Small intestine (tissue), 7 donors: Measurements from ENCODE around the gene MAEA. TPM values are rescaled to one million over a fixed set of nuclear protein-coding genes. Genes with fewer than 3 reads are reported as not detected.

Experiments
- DNase-seq, 2 donors: peaks; one replicate each; pipeline versions ENCODE4 v3.0.0 to v3.0.0-alpha.2; 2013
- FAIRE-seq: peaks from 2 replicates; lab custom pipeline; 2012; peaks lifted over from hg19 to GRCh38; lab: Jason Lieb, UNC
- H3K27ac ChIP-seq, 3 donors: one replicate each; pipeline ENCODE4 v1.5.1; 2013; ENCODE audit warnings: low read length in 2 of 3, mild to moderate bottlenecking in 2 of 3, control low read depth in 1 of 3, inconsistent platforms in 1 of 3, low read depth in 1 of 3, moderate library complexity in 1 of 3
- H3K27me3 ChIP-seq, 3 donors: one replicate each; pipeline ENCODE4 v1.6.1; 2013; ENCODE audit warnings: low read length in 3 of 3, inconsistent platforms in 1 of 3; ENCODE audit not compliant: control insufficient read depth in 3 of 3, insufficient read depth in 3 of 3
- H3K36me3 ChIP-seq, 3 donors: one replicate each; pipeline ENCODE4 v1.6.1; 2013; ENCODE audit warnings: low read length in 3 of 3, inconsistent platforms in 1 of 3, low read depth in 1 of 3, mild to moderate bottlenecking in 1 of 3, moderate library complexity in 1 of 3; ENCODE audit not compliant: control insufficient read depth in 3 of 3, insufficient read depth in 2 of 3
- H3K4me1 ChIP-seq, 3 donors: one replicate each; pipeline ENCODE4 v1.6.1; 2013; ENCODE audit warnings: low read length in 2 of 3, inconsistent platforms in 1 of 3, low read depth in 1 of 3, mild to moderate bottlenecking in 1 of 3, moderate library complexity in 1 of 3; ENCODE audit not compliant: control insufficient read depth in 3 of 3, insufficient read depth in 2 of 3
- H3K4me3 ChIP-seq, 3 donors: one replicate each; pipeline ENCODE4 v1.5.1; 2013; ENCODE audit warnings: low read length in 3 of 3, control low read depth in 1 of 3, inconsistent platforms in 1 of 3, low read depth in 1 of 3, mild to moderate bottlenecking in 1 of 3, moderate library complexity in 1 of 3
- H3K9me3 ChIP-seq, 2 donors: one replicate each; pipeline ENCODE4 v1.6.1; 2013; ENCODE audit warnings: low read depth in 1 of 2, low read length in 1 of 2; ENCODE audit not compliant: control insufficient read depth in 2 of 2, insufficient read depth in 1 of 2
- WGBS, 3 donors: extraction: QIAGEN DNeasy Blood & Tissue Kit; methylation state at CpG; one replicate each; pipeline ENCODE4 v1.1.7; 2013; 5-methylcytosine and 5-hydroxymethylcytosine counted together
- polyA plus RNA-seq, 4 donors: library from polyadenylated mRNA; stranded (reverse) in 3 of 4; unstranded in 1 of 4; fragments of 200-250 nt in 3 of 4; fragments of 120-200 nt in 1 of 4; gene quantifications; one replicate each; pipeline versions ENCODE4 v1.2.1 to v1.2.3, GENCODE V29; 2013
- donor health status: healthy with polysubstance abuse.
- donor health status: control.
- donor health status: control.
- donor health status: Bipolar disorder and iron deficiency.
- donor health status: healthy.

MAEA gene
- polyA plus RNA-seq, 4 donors = 49.4 to 97.1 (median 65.8) TPM

DNA sequence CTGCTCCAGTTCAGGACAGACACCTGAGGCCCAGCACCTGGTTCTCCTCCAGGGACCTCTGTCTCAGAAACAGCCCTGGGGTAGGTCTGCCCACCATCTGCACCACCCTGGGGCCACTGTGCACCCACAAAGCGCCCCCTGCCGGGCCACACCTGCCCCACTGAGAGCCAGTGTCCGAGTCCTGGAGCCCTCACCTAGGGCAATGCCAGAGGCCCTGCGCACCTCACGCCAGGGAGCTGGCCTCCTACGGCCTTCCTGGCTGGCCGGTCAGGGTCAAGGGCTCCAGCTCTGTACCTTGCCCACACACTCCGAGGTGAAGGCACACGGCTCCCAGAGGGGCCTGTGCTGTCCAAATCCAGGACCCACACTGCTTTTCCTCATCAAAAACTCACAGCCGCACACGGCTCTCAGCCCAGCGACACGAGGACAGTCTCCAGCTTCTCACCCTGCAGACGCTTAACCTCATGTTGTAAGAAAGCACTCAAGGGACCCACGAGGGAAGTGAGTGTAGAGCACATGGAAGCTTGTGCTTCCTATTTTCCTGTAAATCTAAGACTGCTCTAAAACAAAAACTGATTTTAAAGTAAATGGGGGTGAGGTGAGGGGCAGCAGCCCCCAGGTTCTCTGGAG is 46.1 kb upstream of the MAEA start:
- DNase-seq = no peak
- Histone ChIP-seq H3K27me3 (no peaks in the 10 kb centered on the region), H3K4me3 (no peak overlapping the region), H3K27ac (no peak overlapping the region), H3K9me3 (no peaks in the 10 kb centered on the region), H3K4me1 (peaks cover 20 to 45% (median 23%) of the 10 kb centered on the region in 3 donors), H3K36me3 (peaks cover 5 to 78% (median 9%) of the 10 kb centered on the region in 3 donors)
- FAIRE-seq = no peak
- 70 to 79% (median 74%) methylated on average over 15 of the region's 15 CpGs for WGBS, 3 donors

DNA sequence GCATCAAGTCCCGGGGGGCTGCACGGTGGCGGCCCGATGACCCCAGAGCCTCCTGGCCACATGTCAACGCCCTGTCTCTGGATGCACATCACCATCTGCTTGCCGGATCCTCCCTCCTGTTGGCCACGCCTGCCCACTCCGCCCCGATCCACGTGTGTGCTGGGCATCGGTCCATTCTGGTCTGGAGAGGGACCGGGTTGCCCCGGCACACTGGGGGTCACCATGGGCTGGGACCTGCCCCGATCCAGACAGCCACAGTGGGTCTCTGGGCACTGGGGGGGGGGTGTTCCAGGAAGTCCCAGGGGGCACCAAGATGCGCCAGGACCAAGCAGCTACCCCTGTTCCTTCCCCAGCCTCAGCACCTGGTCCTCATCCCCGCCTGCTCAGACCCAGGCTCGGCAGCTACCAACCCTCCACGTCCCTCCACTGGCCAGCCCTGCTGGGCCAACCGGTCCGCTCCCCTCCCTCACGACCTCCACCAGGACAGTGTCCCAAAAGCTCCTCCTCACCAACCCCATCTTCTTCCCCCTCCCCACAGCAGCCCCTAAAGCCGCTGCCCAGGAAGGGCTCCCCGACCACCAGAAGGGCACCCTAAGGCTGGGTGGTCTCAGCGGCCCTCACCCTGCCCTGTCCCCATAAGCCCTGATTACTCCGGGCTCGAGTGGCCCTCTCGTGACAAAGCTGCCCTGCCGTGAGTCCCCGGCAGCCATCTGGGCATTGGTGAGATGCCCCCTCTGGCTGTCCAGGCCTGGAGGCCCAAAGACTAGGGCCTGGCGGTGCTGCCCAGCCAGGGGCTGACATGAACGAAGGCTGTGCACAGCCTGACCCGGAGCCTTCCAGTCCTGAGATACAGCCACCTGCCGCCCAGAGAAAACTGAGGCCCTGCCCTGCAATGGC is 45.4 kb upstream of the MAEA start:
- no peak for DNase-seq
- 60 to 68% (median 64%) methylated on average over 30 to 33 of the region's 33 CpGs for WGBS, 3 donors
- Histone ChIP-seq H3K4me1 (peaks cover 20 to 45% (median 23%) of the 10 kb centered on the region in 3 donors), H3K36me3 (peaks cover 4 to 70% (median 9%) of the 10 kb centered on the region in 3 donors), H3K9me3 (no peaks in the 10 kb centered on the region), H3K4me3 (no peak overlapping the region), H3K27ac (no peak overlapping the region), H3K27me3 (no peaks in the 10 kb centered on the region)
- no peak for FAIRE-seq

DNA sequence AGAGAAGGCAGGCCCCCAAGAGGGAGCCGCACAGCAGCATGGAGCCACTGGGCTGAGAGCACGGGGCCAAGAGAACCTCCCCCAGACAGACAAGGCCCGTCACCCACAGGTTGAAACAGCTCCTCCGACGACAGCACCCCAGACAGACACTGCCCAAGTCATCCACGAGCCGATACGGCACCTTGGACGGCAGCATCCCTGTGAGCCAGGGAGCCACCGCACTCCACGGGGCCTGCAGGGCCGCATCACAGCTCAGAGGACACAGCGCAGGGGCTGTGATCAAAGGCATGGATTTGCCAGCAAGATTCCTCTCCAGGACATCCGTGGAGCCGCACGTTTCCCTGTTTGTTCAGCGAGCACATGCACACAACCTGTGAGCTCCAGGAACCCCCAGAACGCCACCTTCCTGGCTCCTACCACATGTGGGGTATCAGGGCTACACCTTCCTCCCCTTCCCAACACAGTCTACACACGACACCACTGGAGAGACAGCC is 44.7 kb upstream of the MAEA start:
- Histone ChIP-seq H3K27me3 (no peaks in the 10 kb centered on the region), H3K9me3 (peaks cover 0 to under 1% of the 10 kb centered on the region in 2 donors), H3K27ac (no peak overlapping the region), H3K36me3 (peaks cover 0 to 64% (median 4%) of the 10 kb centered on the region in 3 donors), H3K4me3 (no peak overlapping the region), H3K4me1 (peaks cover 20 to 47% (median 25%) of the 10 kb centered on the region in 3 donors)
- DNase-seq = no peak
- WGBS, 3 donors = 74 to 83% (median 78%) methylated on average over 19 of the region's 19 CpGs
- FAIRE-seq = no peak

DNA sequence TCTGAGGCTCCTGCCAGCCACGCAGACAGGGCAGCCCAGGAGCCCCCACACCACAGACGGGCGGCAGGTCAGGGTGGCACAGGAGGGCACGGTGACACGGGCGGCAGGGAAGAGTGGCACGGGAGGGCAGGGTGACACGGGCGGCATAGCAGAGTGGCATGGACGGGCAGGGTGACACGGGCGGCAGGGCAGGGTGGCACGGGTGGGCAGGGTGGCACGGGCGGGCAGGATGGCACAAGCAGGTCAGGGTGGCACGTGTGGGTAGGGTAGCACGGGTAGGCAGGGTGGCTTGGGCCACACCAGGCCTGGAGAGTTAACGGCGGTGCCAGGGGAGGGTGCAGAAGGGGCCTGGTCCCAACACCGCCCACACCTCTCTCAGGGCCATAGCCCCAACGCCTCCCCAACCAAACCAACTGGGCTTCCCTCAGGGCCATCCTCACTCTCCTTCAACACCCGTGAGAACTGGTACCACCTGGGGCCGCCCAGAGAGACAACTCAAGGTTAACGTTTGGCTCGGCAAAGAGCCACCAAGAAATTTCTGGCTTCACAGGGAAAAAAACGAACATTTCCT is 44.1 kb upstream of the MAEA start:
- Histone ChIP-seq H3K36me3 (peaks cover 0 to 65% (median 4%) of the 10 kb centered on the region in 3 donors), H3K27ac (peak overlapping the region in 1 of 3 donors; percentile 6), H3K4me3 (no peak overlapping the region), H3K9me3 (peaks cover 0 to 6% of the 10 kb centered on the region in 2 donors), H3K27me3 (no peaks in the 10 kb centered on the region), H3K4me1 (peaks cover 20 to 51% (median 28%) of the 10 kb centered on the region in 3 donors)
- FAIRE-seq (no peak), DNase-seq (no peak)
- 78 to 83% (median 80%) methylated on average over 19 to 26 of the region's 26 CpGs for WGBS, 3 donors

DNA sequence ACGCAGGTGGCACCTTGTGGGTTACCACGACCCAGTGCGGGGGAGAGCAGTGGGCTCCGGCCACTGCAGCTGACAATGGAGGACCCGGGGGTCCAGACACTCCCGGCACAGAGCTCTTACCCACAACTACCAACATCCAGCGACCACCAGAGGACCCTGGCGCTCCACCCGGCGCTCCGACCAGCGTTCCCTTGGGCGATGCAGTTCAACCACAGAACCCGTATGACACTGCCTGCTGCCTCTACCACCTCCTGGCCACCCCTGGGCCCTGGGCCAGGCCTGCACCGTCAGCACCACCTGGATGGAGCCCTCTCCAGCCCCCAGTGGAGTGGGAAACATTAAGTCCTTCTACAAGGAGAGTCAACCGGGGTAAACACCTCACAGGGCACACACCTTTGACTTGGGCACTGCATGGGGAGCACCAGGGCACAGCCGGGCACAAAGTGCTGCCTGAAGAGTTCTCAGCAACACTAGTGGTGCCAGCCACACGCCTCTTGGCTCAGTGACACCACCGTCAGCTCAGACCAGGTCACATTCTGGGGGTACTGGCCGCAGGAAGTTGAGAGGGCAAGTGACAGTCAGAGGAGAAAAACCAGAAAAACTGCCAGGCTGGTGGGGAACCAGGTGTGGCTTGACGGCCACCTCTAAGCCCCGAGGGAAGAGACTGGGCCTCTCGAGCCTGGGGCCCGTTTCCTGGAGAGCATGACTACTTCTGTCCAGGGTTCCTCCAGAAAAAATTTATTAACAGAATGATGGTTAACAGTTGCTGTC is 43.4 kb upstream of the MAEA start:
- H3K4me3 ChIP-seq = peak overlapping the region in 2 of 3 donors; percentile 78 to 97
- FAIRE-seq = no peak
- peak overlapping the region; percentile 6 to 96 (median 94) for H3K27ac ChIP-seq
- H3K36me3 ChIP-seq = peaks cover 0 to 63% (median 0%) of the 10 kb centered on the region in 3 donors
- no peaks in the 10 kb centered on the region for H3K27me3 ChIP-seq
- peaks cover 0 to 14% of the 10 kb centered on the region in 2 donors for H3K9me3 ChIP-seq
- H3K4me1 ChIP-seq = peaks cover 20 to 49% (median 28%) of the 10 kb centered on the region in 3 donors
- 55 to 57% (median 56%) methylated on average over 24 of the region's 24 CpGs for WGBS, 3 donors
- DNase-seq = peak in 1 of 2 donors; percentile 52

DNA sequence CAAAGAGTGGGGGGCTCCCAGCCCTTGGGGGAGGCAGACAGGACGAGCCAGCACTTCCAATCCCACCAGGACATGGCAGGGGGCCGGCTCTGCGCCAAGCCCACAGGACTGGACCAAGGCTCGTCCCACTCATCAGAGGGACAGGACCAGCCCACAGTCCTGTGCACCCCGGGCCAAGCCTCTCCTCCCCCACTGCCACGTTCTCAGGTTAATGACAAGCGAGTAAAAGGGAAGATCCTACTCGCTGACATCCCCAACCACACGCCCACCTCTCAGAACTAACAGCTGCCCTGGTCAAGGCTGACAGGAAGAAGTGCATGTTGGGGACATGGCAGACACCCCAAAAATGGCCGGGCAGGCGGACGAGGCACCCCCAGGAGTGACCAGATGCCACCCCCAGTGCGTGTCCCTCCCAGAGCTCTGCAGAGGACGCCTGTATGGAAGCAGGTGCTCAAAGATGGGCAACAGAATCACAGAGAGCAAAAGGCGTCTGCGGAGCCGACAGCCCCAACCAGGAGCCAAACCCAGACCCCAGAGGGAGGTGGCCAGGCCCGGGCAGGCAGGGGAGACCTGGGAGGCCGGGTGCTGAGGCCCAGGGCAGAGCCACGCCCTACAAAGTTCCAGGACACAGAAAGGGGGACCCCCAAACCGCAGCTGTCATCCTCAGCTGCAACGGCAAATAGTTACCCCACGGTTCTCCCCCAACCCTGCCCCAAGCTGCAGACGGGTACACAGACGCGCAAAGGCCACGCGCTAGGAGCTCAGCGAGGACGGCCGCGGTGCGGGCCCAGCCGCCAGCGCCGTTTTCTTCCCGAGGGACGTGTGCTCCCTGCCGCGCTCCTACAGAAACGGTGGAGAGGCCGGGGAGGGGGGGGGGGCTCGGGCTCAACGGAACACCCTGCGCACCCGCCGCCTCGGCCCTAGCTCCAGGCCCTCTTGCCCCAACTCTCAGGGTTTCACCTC is 42.5 kb upstream of the MAEA start:
- DNase-seq (peak in 1 of 2 donors; percentile 46), FAIRE-seq (no peak)
- Histone ChIP-seq H3K4me1 (peaks cover 17 to 41% (median 20%) of the 10 kb centered on the region in 3 donors), H3K4me3 (peak overlapping the region; percentile 78 to 97 (median 87)), H3K27me3 (no peaks in the 10 kb centered on the region), H3K9me3 (peaks cover 0 to 22% of the 10 kb centered on the region in 2 donors), H3K36me3 (peaks cover 0 to 59% (median 0%) of the 10 kb centered on the region in 3 donors), H3K27ac (peak overlapping the region; percentile 92 to 96 (median 94))
- 7 to 8% (median 8%) methylated on average over 40 to 48 of the region's 48 CpGs for WGBS, 3 donors

DNA sequence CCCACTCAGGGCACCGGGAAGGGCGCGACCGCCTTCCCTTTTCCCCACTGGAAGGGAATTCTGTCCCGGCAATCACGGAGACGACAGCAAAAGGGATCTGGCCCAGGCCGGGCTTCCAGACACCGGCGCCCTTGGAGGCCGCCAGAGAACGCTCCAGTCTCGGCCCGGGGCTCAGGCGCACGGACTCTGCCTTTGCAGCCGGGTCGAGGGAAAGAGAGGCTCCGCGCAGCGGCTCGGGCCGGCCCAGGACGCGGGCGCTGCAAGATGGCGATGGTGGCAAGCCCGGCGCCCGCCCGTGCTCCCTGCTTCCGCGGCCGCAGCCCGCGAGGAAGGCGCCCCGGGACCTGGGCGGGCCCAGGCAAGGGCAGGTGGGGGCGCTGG is 41.8 kb upstream of the MAEA start:
- Histone ChIP-seq H3K4me1 (peaks cover 12 to 34% (median 18%) of the 10 kb centered on the region in 3 donors), H3K4me3 (peak overlapping the region; percentile 78 to 97 (median 87)), H3K36me3 (peaks cover 0 to 55% (median 0%) of the 10 kb centered on the region in 3 donors), H3K27ac (peak overlapping the region; percentile 92 to 96 (median 94)), H3K27me3 (no peaks in the 10 kb centered on the region), H3K9me3 (peaks cover 0 to 28% of the 10 kb centered on the region in 2 donors)
- no peak for DNase-seq
- FAIRE-seq = no peak
- 0 to 1% (median 0%) methylated on average over 24 to 40 of the region's 40 CpGs for WGBS, 3 donors
